Choroid plexus epithelial cell (primary cell): ENCODE results near the gene RGS13.

Experiments
- DNase-seq: peaks from one replicate; pipeline ENCODE4 v3.0.0-alpha.2; 2010; ENCODE audit warnings: low read depth
- H3K4me3 ChIP-seq: 2 replicates; pipeline ENCODE4 v1.5.1; 2011; ENCODE audit warnings: low read depth, mild to moderate bottlenecking, control low read depth, low read length, moderate library complexity
- CTCF ChIP-seq: conservative IDR thresholded peaks from 2 replicates; pipeline ENCODE4 v1.5.1; 2011; ENCODE audit warnings: low read depth, mild to moderate bottlenecking, control low read depth, inconsistent platforms, low read length, moderate library complexity

RGS13 gene

GRCh38 chr1:192707978-192708547 is 72.1 kb downstream of the RGS13 start:
- no peak for TF ChIP-seq CTCF
- no peak overlapping the region for H3K4me3 ChIP-seq
- DNase-seq, result no peak

- no peak overlapping the region for H3K4me3 ChIP-seq
- no peak for DNase-seq
- TF ChIP-seq CTCF, result no peak
Observed at GRCh38 chr1:192709544-192709943, 73.6 kb downstream of the RGS13 start.
